Central memory CD8-positive, alpha-beta T cell (primary cell): ENCODE data around the gene GSDME.

ENCODE experiments used
- ATAC-seq: fragments of 150-1000 bp; cut with Tn5 transposase; replicated peaks from 2 replicates; pipeline ENCODE4 v1.10.0; 2022; ENCODE audit warnings: mild to moderate bottlenecking, moderate FRiP score, moderate number of reproducible peaks; ENCODE audit not compliant: poor library complexity, severe bottlenecking; ENCODE audit errors: extremely low read depth
- DNase-seq, 2 donors: peaks; one replicate each; pipeline ENCODE4 v3.0.0; 2021; ENCODE audit warnings: low spot score in 2 of 2
- H3K27ac Mint-ChIP-seq: one replicate; pipeline ENCODE4 v1.8.0; 2022; ENCODE audit warnings: low read depth, mild to moderate bottlenecking, moderate library complexity, mixed read lengths
- H3K27me3 Mint-ChIP-seq: one replicate; pipeline ENCODE4 v1.8.0; 2022; ENCODE audit warnings: mixed read lengths
- H3K36me3 Mint-ChIP-seq: one replicate; pipeline ENCODE4 v1.8.0; 2022; ENCODE audit warnings: mild to moderate bottlenecking, moderate library complexity, mixed read lengths; ENCODE audit not compliant: insufficient read depth
- H3K4me1 Mint-ChIP-seq: one replicate; pipeline ENCODE4 v1.8.0; 2022; ENCODE audit warnings: mixed read lengths
- H3K4me3 Mint-ChIP-seq: one replicate; pipeline ENCODE4 v1.8.0; 2022; ENCODE audit warnings: mild to moderate bottlenecking, moderate library complexity, mixed read lengths
- H3K9me3 Mint-ChIP-seq: one replicate; pipeline ENCODE4 v1.8.0; 2022; ENCODE audit warnings: mixed read lengths

The GSDME gene

DNA sequence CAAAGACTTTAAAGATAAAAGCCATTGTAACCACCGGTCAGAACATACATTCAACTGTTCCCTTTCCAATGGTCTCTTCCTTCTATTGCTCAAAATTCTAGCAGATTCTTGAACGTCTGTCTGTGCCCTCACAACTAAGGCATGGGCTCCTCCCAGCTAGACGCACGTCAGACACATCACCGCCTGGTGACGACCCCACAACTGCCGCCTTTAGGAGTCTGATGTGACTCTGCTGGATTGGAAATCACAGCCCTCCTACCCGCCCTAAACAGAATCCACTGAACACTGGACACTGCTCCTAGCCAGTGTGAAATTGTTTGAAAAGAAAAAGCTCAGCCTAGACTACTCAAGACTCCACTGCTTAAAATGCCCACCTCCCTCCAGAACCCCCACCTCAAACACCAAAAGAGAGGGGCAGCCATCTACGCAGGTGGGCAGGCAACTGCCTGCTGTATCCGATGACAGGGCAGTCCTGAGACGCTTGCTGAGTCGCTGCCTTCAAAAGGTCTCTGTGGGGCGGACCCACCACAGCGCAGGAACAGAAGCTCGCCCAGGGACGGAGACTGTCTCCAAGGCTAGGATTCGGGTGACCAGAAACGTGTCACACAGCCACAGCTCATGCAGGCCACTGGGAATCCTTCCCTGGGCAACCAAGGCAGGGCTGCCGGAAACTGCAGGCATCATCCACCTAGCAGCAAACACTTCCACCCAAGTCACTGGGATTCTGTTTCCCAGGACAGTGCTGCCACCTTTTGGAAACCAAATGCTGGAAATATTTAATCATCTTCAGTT is 34.7 kb downstream of the GSDME start:
- DNase-seq (no peak), ATAC-seq (no peak)
- Mint-ChIP-seq H3K36me3 (no peaks in the 10 kb centered on the region), H3K4me1 (peaks cover under 1% of the 10 kb centered on the region), H3K27me3 (peaks cover 13% of the 10 kb centered on the region), H3K27ac (no peak overlapping the region), H3K9me3 (no peaks in the 10 kb centered on the region), H3K4me3 (no peak overlapping the region)

DNA sequence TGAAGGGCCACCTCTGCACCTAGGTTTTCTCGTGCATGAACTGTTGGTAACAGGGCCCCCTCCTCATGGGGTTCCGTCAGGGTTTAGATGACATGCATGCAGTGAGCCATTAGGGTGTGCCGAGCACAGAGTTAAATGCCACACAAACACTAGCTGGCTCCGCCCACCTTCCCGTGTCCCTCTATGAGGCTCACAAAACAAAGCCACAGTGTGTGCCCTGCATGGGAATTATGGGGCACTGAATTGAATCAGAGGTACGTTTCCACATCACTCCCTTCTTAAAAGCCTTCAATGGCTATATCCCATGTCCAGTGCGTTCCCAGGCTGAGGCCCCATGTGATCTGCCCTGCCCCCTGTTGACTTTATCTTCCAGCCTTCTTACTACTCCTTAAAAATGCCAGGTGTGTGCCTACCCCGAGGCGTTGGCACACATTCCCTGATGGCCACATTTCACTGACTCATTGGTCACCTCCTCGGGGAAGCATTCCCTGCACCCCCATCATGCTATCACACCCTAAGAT is 35.7 kb downstream of the GSDME start:
- no peak overlapping the region for H3K27ac Mint-ChIP-seq
- no peaks in the 10 kb centered on the region for H3K9me3 Mint-ChIP-seq
- no peak for ATAC-seq
- H3K4me3 Mint-ChIP-seq: no peak overlapping the region
- peaks cover 7% of the 10 kb centered on the region for H3K4me1 Mint-ChIP-seq
- no peaks in the 10 kb centered on the region for H3K36me3 Mint-ChIP-seq
- DNase-seq: no peak
- peaks cover 24% of the 10 kb centered on the region for H3K27me3 Mint-ChIP-seq

DNA sequence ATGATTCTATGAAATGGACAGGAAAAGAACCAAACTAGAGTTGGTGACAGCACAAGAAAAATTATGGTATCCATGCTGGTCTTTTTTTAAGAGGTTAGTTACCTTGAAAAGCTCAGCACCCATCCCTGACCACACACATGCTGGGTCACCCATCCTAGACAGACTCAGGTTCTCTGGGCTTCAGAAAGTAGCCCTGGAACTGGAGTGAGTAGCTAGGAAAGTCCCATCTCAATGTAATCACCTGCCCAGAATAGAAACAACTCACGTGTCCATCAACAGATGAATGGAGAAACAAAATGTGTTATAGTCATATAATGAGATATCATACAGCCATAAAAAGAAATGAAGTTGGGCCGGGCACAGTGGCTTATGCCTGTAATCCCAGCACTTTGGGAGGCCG is 37.0 kb downstream of the GSDME start:
- Mint-ChIP-seq H3K9me3 (no peaks in the 10 kb centered on the region), H3K36me3 (no peaks in the 10 kb centered on the region), H3K4me3 (no peak overlapping the region), H3K27ac (no peak overlapping the region), H3K27me3 (peaks cover 28% of the 10 kb centered on the region), H3K4me1 (peaks cover 16% of the 10 kb centered on the region)
- no peak for ATAC-seq
- no peak for DNase-seq

DNA sequence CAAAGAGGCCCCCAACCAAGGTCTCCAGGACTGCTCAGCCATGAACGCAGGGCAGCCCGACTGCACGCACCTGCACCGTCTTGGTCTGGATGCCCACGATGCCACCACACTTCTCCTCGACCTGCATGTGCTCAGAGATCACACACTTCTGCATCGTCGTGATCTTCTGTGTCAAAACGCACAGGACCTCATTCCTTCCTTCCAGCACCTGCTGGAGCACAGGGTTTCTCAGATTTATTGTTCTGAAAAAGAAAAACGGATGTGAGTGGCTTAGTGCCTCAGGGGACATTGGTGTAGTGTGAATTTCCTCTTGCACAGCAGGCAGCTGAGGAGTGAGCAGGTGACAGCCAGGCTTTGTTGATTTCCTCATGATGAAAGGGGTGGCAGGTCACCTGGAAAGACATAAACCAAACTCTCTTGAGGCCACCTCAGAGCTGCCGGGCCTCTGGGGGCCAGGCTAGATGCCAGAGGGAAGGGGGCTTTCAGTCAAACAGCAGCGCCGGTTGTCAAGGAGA is 38.2 kb downstream of the GSDME start:
- H3K9me3 Mint-ChIP-seq: no peaks in the 10 kb centered on the region
- peaks cover 1% of the 10 kb centered on the region for H3K36me3 Mint-ChIP-seq
- H3K4me1 Mint-ChIP-seq: peaks cover 16% of the 10 kb centered on the region
- peaks cover 36% of the 10 kb centered on the region for H3K27me3 Mint-ChIP-seq
- DNase-seq (no peak), ATAC-seq (no peak)
- H3K27ac Mint-ChIP-seq: no peak overlapping the region
- H3K4me3 Mint-ChIP-seq: no peak overlapping the region

- ATAC-seq (no peak), DNase-seq (no peak)
- Mint-ChIP-seq H3K36me3 (peaks cover 1% of the 10 kb centered on the region), H3K4me3 (no peak overlapping the region), H3K27me3 (peaks cover 42% of the 10 kb centered on the region), H3K9me3 (no peaks in the 10 kb centered on the region), H3K27ac (no peak overlapping the region), H3K4me1 (peaks cover 16% of the 10 kb centered on the region)
Observed at GRCh38 chr7:24718431-24718831, 38.8 kb downstream of the GSDME start.

- DNase-seq (peak in 1 of 2 donors; percentile 2), ATAC-seq (no peak)
- H3K4me1 Mint-ChIP-seq: peaks cover 16% of the 10 kb centered on the region
- H3K36me3 Mint-ChIP-seq: peaks cover 1% of the 10 kb centered on the region
- no peak overlapping the region for H3K4me3 Mint-ChIP-seq
- no peak overlapping the region for H3K27ac Mint-ChIP-seq
- no peaks in the 10 kb centered on the region for H3K9me3 Mint-ChIP-seq
- H3K27me3 Mint-ChIP-seq: peaks cover 48% of the 10 kb centered on the region
Observed at GRCh38 chr7:24717694-24718320, 39.5 kb downstream of the GSDME start.

DNA sequence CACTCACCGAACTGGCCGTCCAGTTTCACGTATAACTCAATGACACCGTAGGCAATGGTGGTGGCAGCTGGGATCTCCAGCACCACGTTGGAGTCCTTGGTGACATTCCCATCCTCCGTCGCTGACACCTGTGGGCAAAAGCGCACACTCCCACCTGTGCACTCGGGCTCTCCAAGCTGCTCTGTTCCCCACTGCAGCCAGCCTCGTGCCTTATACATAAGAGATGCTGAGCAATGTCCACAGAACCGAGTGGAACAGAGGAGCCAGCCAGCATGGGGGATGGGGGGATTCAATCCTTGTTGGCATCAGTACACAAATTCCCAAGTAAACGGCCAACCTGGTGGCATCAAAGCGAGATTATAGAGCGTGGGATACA is 40.0 kb downstream of the GSDME start:
- Mint-ChIP-seq H3K27me3 (peaks cover 54% of the 10 kb centered on the region), H3K4me1 (peaks cover 16% of the 10 kb centered on the region), H3K27ac (no peak overlapping the region), H3K9me3 (no peaks in the 10 kb centered on the region), H3K36me3 (peaks cover 1% of the 10 kb centered on the region), H3K4me3 (no peak overlapping the region)
- ATAC-seq (no peak), DNase-seq (peak in 1 of 2 donors; percentile 7)

DNA sequence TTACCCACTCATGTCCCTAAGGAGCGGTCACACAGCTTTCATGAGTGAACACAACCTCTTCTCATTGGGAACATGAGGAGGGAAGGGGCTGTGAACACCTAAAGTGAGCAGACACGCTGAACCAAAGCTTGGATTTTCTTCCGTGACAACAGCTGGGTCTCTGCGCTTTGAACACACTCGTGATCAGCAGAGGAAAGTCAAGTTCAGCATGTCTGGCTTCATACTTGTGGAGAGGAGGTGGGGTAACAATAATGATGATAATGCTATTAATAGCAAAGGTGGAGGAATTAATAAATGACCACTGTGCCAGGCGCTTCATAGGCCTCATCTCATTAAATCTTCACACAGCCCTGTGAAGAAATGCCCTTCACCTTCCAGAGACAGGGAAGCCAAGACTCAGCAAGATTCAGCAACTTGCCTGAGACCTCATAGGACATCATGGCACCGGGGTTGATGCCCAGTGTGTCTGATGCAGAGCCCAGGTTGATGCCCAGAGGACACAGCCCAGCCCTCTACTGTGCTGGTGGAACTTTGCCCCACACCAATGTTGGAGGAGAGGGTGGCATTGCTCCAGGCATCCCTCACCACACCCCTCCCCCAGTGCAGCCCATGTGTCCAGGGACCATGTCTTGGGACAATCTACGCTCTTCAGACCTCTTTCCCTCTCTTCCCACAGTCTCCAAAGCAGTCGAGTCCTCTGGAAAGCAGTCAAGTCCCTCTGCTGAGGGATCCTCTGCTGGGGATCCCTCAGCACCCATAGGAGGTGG is 40.6 kb downstream of the GSDME start:
- H3K27me3 Mint-ChIP-seq: peaks cover 58% of the 10 kb centered on the region
- DNase-seq (peak in 1 of 2 donors; percentile 2), ATAC-seq (no peak)
- no peak overlapping the region for H3K27ac Mint-ChIP-seq
- no peak overlapping the region for H3K4me3 Mint-ChIP-seq
- H3K36me3 Mint-ChIP-seq: peaks cover 1% of the 10 kb centered on the region
- H3K4me1 Mint-ChIP-seq: peaks cover 16% of the 10 kb centered on the region
- no peaks in the 10 kb centered on the region for H3K9me3 Mint-ChIP-seq

DNA sequence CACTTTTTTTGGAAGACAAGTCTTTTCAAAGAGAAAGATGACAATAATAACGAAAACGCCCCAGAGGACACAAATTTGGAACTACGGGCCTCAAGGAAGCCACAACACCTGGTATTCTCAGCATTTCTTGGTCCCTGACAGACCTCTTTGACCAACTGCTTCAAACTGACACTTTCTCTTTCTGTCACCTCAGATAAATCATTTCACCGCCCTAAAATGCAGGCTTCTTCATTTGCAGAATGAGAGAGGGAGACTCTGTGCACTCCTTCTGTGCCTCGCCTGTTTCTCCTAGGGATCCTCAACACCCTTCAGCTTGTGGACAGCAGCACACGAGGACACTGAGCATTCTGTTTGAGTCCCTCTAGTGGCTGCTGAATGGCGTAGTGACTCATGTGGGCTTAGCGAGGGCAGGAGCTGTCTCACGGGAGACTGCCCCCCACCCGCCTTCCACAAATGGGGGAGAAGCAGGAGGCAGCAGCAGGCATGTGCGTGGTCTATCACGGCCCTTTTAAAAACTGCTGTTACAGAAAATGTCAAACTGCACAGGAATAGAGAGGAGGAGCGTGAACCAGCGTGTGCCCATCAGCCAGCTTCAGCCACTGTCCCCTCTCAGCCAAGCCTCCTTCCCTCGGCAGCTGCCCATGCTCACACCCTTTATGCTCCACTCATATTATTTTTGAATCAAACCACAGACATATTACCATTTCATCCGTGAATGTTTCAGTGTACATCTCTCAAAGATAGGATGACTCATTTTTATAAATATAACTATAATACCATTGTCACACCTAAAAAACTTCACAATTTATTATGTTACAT is 41.4 kb downstream of the GSDME start:
- peaks cover 1% of the 10 kb centered on the region for H3K36me3 Mint-ChIP-seq
- ATAC-seq: peak; percentile 64
- H3K4me3 Mint-ChIP-seq: no peak overlapping the region
- H3K27ac Mint-ChIP-seq: no peak overlapping the region
- H3K9me3 Mint-ChIP-seq: no peaks in the 10 kb centered on the region
- H3K27me3 Mint-ChIP-seq: peaks cover 58% of the 10 kb centered on the region
- peak in 1 of 2 donors; percentile 6 for DNase-seq
- peaks cover 16% of the 10 kb centered on the region for H3K4me1 Mint-ChIP-seq

DNA sequence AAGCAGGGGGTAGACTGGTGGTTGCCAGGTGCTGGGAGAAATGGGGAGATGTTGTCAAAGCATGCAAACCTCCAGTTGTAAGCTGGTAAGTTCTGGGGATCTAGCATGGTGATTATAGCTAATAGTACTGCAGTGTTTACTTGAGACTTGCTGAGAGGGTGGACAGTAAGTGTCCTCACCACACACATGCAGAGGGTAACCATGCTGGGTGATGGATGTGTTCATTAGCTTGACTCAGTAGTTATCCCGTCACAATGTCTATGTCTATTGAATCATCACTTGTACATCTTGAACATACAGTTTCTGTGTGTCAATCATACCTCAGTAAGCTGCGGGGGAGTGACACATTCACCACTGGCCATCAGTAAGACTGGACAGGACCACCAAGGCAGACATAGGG is 42.1 kb downstream of the GSDME start:
- H3K4me1 Mint-ChIP-seq: peaks cover 16% of the 10 kb centered on the region
- peaks cover 1% of the 10 kb centered on the region for H3K36me3 Mint-ChIP-seq
- H3K4me3 Mint-ChIP-seq: no peak overlapping the region
- H3K27me3 Mint-ChIP-seq: peaks cover 58% of the 10 kb centered on the region
- no peak for DNase-seq
- ATAC-seq: no peak
- no peak overlapping the region for H3K27ac Mint-ChIP-seq
- H3K9me3 Mint-ChIP-seq: no peaks in the 10 kb centered on the region

- Mint-ChIP-seq H3K27me3 (peaks cover 58% of the 10 kb centered on the region), H3K4me3 (no peak overlapping the region), H3K9me3 (no peaks in the 10 kb centered on the region), H3K4me1 (peaks cover 16% of the 10 kb centered on the region), H3K27ac (no peak overlapping the region), H3K36me3 (peaks cover 3% of the 10 kb centered on the region)
- ATAC-seq: no peak
- DNase-seq: no peak
Observed at GRCh38 chr7:24714676-24715010, 42.6 kb downstream of the GSDME start.
